ENCODE measurements around the gene DLL3.

DNA sequence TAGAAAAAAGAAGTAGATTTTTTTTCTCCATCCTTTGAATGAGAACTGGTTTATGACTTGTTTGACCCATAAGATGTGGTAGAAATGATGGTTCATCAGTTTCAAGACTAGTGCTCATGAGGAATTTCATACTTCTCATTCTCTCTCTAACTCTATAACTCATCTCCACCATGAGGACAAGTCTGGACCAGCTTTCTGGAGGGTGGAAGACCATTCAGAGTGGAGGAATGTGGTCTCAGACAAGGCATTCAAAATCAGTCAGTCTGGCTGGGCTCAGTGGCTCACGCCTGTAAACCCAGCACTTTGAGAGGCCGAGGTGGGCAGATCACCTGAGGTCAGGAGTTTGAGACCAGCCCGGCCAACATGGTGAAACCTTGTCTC is 44.7 kb downstream of the DLL3 start:
- TF ChIP-seq, protein P1, sequence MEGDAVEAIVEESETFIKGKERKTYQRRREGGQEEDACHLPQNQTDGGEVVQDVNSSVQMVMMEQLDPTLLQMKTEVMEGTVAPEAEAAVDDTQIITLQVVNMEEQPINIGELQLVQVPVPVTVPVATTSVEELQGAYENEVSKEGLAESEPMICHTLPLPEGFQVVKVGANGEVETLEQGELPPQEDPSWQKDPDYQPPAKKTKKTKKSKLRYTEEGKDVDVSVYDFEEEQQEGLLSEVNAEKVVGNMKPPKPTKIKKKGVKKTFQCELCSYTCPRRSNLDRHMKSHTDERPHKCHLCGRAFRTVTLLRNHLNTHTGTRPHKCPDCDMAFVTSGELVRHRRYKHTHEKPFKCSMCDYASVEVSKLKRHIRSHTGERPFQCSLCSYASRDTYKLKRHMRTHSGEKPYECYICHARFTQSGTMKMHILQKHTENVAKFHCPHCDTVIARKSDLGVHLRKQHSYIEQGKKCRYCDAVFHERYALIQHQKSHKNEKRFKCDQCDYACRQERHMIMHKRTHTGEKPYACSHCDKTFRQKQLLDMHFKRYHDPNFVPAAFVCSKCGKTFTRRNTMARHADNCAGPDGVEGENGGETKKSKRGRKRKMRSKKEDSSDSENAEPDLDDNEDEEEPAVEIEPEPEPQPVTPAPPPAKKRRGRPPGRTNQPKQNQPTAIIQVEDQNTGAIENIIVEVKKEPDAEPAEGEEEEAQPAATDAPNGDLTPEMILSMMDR (IDR thresholded peaks at IDR 0.05; ENCODE audit: low read depth, low read length, missing input control): no peak
- TF ChIP-seq YY1 (IDR thresholded peaks at IDR 0.05): no peak
- no peak for TF ChIP-seq FOXA1 (IDR thresholded peaks at IDR 0.05)
- TF ChIP-seq, protein P2, sequence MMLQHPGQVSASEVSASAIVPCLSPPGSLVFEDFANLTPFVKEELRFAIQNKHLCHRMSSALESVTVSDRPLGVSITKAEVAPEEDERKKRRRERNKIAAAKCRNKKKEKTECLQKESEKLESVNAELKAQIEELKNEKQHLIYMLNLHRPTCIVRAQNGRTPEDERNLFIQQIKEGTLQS (IDR thresholded peaks at IDR 0.05): no peak
- no peak for TF ChIP-seq JUND (IDR thresholded peaks at IDR 0.05)
- TF ChIP-seq, protein P3, sequence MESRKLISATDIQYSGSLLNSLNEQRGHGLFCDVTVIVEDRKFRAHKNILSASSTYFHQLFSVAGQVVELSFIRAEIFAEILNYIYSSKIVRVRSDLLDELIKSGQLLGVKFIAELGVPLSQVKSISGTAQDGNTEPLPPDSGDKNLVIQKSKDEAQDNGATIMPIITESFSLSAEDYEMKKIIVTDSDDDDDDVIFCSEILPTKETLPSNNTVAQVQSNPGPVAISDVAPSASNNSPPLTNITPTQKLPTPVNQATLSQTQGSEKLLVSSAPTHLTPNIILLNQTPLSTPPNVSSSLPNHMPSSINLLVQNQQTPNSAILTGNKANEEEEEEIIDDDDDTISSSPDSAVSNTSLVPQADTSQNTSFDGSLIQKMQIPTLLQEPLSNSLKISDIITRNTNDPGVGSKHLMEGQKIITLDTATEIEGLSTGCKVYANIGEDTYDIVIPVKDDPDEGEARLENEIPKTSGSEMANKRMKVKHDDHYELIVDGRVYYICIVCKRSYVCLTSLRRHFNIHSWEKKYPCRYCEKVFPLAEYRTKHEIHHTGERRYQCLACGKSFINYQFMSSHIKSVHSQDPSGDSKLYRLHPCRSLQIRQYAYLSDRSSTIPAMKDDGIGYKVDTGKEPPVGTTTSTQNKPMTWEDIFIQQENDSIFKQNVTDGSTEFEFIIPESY (IDR thresholded peaks at IDR 0.05): no peak
- TF ChIP-seq RAD21 (IDR thresholded peaks at IDR 0.05): no peak

All from liver (tissue), 3 donors.